Spinal cord (tissue), 10 donors: ENCODE results near the gene SLC22A1. TPM values are rescaled to one million over a fixed set of nuclear protein-coding genes. Genes with fewer than 3 reads are reported as not detected.
A peak's percentile ranks its signal among the peaks of the same experiment; 100 is the strongest.
"Not testable (repeated sequence)": the region's sequence is repeated elsewhere in the genome, so short reads cannot be mapped to it uniquely, and the experiment has no call there.

Source experiments
- DNase-seq, 6 donors: peaks; one replicate each; pipeline versions ENCODE4 v3.0.0 to v3.0.0-alpha.2; 2013 to 2015; ENCODE audit warnings: low spot score in 6 of 6, low read depth in 4 of 6
- H3K27ac ChIP-seq: one replicate; pipeline ENCODE4 v1.5.1; 2013; ENCODE audit warnings: low read depth, low read length, control low read depth
- H3K27me3 ChIP-seq: one replicate; pipeline ENCODE4 v1.6.1; 2013; ENCODE audit warnings: low read length; ENCODE audit not compliant: control insufficient read depth, insufficient read depth
- H3K36me3 ChIP-seq: one replicate; pipeline ENCODE4 v1.6.1; 2013; ENCODE audit warnings: low read length; ENCODE audit not compliant: control insufficient read depth, insufficient read depth
- H3K4me1 ChIP-seq: one replicate; pipeline ENCODE4 v1.6.1; 2013; ENCODE audit warnings: low read length; ENCODE audit not compliant: control insufficient read depth, insufficient read depth
- H3K4me3 ChIP-seq: one replicate; pipeline ENCODE4 v1.5.1; 2013; ENCODE audit warnings: low read depth, low read length, control low read depth
- H3K9me3 ChIP-seq: one replicate; pipeline ENCODE4 v1.6.1; 2013; ENCODE audit warnings: low read length; ENCODE audit not compliant: control insufficient read depth, insufficient read depth
- WGBS: methylation state at CpG from one replicate; pipeline ENCODE4 v1.1.5; 2013; ENCODE audit warnings: missing lambda C conversion rate; ENCODE audit not compliant: insufficient coverage; 5-methylcytosine and 5-hydroxymethylcytosine counted together
- polyA plus RNA-seq, 2 donors: library from polyadenylated mRNA; unstranded; fragments of 120-200 nt; gene quantifications; one replicate each; pipeline ENCODE4 v1.2.1, GENCODE V29; 2013; ENCODE audit not compliant: insufficient read length in 2 of 2
- total RNA-seq, 2 donors: library from RNA; depleted of rRNA in 1 of 2; stranded (reverse); fragments of 120-200 nt in 1 of 2; fragments of >200 nt in 1 of 2; gene quantifications; one replicate each; pipeline versions ENCODE4 v1.2.3 to v1.2.4, GENCODE V29; 2013 to 2014
- donor health status: healthy.

Gene SLC22A1
- total and polyA plus RNA-seq, 4 donors = 0.35 to 1.2 (median 0.59) TPM; not detected in 1

DNA sequence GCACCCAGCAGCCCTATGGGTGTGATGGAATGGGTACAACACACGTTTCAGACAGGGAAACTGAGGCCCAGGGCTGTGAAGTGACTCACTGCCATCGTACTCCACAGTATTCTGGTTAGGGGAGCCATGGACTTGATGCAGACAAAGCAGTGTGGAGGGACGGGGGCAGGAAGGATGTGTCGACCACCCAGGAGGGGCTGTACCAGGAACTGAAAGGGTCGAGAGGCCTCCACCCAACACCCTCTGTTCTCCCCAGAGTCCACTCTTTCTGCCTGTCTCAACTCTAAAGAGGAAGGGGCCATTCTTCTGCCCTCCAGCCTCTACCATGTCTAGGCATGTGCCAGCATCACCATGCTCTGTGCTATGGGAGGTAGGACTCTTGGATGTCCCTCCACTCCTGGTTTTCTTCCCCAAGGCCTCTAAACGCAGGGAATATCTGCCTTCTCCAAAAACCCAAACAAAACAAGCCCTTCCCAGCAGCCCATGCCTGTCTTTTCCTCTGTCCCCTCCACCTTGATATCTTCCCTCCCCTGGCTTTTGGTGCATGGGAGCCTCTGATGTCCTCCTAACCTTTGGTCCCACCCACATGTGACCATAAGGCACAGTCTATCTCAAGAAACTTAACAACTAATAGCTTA is 7.4 kb downstream of the SLC22A1 start:
- no peaks in the 10 kb centered on the region for H3K4me1 ChIP-seq
- no peak for DNase-seq
- no peak overlapping the region for H3K4me3 ChIP-seq
- no peaks in the 10 kb centered on the region for H3K9me3 ChIP-seq
- H3K27ac ChIP-seq = no peak overlapping the region
- H3K36me3 ChIP-seq = peaks cover 3% of the 10 kb centered on the region
- no peaks in the 10 kb centered on the region for H3K27me3 ChIP-seq
- WGBS = 80% methylated on average over 2 of the region's 6 CpGs

DNA sequence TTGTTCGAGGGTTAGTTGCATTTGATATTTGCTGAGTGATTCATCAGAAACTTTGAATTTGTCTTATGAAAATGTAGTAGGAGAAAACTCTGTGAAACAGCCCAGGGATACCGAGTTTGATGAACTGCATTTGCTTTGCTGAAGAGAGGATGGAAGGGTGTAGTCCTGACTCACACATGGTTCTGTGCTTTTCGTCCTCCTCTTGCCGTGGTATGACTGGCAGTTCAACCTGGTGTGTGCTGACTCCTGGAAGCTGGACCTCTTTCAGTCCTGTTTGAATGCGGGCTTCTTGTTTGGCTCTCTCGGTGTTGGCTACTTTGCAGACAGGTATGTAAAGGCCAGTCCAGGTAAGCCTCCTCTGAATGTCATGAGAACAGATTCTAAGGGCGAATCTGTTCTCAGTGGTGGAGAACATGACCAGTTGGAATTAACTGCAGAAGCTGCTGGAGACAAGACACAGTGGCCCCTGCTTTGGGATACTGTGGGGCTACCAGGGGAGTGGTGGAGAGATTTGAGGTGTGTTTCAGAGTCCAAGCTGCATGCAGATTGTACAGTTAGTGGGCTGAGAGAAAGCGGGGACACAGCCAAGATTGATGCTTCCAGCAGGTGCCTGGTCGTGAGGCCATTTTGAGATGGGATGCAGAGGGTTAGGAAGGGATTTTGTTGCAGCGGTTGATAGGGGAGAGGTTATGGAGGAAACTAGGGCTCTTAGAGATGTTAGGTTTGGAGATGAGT is 8.4 kb downstream of the SLC22A1 start:
- peaks cover 5% of the 10 kb centered on the region for H3K36me3 ChIP-seq
- no peak overlapping the region for H3K27ac ChIP-seq
- H3K4me1 ChIP-seq = no peaks in the 10 kb centered on the region
- WGBS = 97% methylated on average over 10 of the region's 10 CpGs
- H3K27me3 ChIP-seq = no peaks in the 10 kb centered on the region
- DNase-seq = no peak
- H3K9me3 ChIP-seq = no peaks in the 10 kb centered on the region
- no peak overlapping the region for H3K4me3 ChIP-seq

DNA sequence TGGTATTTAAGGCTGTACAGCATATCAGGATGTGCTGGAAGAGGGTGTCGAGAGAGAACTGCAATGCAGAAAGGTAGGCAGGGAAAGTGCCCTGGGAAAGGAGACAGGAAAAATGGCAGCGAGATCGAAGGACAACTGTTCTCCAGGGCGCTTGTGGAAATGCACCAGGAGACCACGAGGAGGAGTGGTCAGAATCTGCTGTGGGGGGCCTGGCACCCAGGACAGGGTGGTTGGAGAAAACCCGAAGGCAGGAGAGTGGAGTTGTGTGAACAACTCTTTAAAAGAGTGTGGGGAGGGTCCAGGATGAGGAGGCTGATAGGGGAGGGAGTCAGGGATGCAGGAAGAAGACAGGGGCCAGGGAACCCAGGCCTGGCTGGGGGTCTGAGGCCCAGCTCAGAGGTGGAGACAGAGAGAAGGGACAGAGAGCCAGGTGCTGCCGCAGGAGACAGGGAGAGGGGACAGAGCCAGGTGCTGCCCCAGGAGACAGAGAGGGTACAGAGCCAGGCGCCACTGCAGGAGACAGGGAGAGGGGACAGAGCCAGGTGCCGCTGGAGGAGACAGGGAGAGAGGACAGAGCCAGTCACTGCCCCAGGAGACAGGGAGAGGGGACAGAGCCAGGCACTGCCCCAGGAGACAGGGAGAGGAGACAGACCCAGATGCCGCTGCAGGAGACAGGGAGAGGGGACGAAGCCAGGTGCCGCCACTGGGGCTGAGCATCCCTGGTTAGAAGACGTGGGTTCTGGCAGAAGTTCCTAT is 9.3 kb downstream of the SLC22A1 start:
- no peaks in the 10 kb centered on the region for H3K9me3 ChIP-seq
- WGBS = 90% methylated on average over 13 of the region's 13 CpGs

DNA sequence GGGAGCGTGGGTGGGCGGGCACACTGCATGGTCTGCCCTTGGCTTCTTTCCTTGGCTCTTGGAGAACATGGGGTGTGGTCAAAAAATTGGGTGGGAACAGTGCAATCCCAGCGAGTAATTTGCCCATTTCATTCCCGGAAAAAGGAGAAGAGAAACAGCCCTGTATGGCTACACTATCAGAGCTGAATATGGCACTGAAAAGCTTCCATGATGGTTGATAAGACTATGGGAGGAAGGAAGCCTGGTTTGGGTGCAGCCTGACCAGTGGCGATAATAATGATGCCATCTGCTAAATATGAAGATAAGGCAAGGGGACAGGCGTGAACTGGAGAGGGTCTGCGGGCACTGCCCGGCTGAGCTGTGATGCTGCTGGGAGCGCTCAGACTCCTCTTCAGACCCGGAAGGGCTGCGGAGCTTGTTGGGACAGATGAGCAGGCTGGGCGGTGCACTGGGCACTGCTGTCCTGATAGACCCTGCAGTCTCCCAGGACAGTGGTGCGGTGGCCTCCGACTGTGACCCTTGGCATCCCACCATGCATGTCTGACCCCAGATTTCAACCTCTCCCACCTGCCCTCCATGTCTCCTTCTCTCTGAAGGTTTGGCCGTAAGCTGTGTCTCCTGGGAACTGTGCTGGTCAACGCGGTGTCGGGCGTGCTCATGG is 10.2 kb downstream of the SLC22A1 start:
- no peak overlapping the region for H3K4me3 ChIP-seq
- 95% methylated on average over 19 of the region's 19 CpGs for WGBS
- H3K4me1 ChIP-seq = peaks cover 4% of the 10 kb centered on the region
- H3K9me3 ChIP-seq = no peaks in the 10 kb centered on the region
- no peak for DNase-seq
- no peak overlapping the region for H3K27ac ChIP-seq
- H3K27me3 ChIP-seq = no peaks in the 10 kb centered on the region
- H3K36me3 ChIP-seq = peaks cover 5% of the 10 kb centered on the region

More for the DNA sequence above, 9.3 kb downstream of the SLC22A1 start:
- H3K4me3 ChIP-seq = no peak overlapping the region
- H3K36me3 ChIP-seq = peaks cover 5% of the 10 kb centered on the region
- no peak for DNase-seq
- H3K27ac ChIP-seq = no peak overlapping the region
- H3K4me1 ChIP-seq = peaks cover 2% of the 10 kb centered on the region
- H3K27me3 ChIP-seq = no peaks in the 10 kb centered on the region

DNA sequence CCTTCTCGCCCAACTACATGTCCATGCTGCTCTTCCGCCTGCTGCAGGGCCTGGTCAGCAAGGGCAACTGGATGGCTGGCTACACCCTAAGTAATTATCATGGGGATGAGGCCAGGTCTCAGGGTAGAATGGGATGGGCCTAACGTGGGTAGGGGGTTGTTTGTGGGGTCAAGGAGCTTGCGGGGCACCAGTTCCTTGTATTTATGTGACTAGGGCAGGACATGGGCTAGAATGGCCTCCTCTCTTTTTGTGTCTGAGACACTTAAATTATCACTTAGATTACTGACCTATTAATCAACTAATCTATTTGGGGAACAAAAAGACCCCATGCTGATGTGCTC is 10.7 kb downstream of the SLC22A1 start:
- H3K4me1 ChIP-seq = peaks cover 8% of the 10 kb centered on the region
- 71% methylated on average over 3 of the region's 4 CpGs for WGBS
- no peak for DNase-seq

DNA sequence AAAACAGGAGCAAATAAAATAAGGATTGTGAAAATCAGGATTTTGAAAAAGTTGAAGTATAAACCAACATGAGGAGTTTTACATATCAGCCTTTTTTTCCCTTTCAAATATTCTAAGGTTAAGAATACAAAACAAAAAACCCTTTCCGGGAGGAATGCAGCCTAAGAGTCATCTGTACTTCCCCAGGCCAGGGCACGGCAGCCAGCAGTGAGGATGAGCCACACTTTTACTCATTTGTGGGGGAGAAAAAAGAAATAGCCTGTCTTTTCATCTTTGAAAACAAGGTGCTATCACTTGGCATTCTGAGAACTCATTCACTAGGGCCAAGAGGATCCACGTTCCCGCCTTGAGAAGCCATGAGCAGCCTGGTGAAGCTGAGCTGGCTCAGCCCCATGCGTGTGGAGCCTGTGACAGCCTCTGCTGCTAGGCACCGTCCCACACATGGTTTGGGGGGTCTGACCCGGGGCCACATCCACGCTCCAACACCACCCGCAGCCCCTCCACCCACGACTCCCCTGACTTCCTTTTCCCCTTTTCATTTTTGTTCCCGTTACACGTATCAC is 11.2 kb downstream of the SLC22A1 start:
- H3K9me3 ChIP-seq = no peaks in the 10 kb centered on the region
- H3K27me3 ChIP-seq = no peaks in the 10 kb centered on the region
- H3K4me3 ChIP-seq = no peak overlapping the region
- H3K27ac ChIP-seq = no peak overlapping the region
- H3K4me1 ChIP-seq = peaks cover 14% of the 10 kb centered on the region
- peaks cover 5% of the 10 kb centered on the region for H3K36me3 ChIP-seq
- 67% methylated on average over 11 of the region's 12 CpGs for WGBS
- DNase-seq = no peak

More for the DNA sequence above, 10.7 kb downstream of the SLC22A1 start:
- Histone ChIP-seq H3K27me3 (no peaks in the 10 kb centered on the region), H3K9me3 (no peaks in the 10 kb centered on the region), H3K4me3 (no peak overlapping the region), H3K36me3 (peaks cover 5% of the 10 kb centered on the region), H3K27ac (no peak overlapping the region)

DNA sequence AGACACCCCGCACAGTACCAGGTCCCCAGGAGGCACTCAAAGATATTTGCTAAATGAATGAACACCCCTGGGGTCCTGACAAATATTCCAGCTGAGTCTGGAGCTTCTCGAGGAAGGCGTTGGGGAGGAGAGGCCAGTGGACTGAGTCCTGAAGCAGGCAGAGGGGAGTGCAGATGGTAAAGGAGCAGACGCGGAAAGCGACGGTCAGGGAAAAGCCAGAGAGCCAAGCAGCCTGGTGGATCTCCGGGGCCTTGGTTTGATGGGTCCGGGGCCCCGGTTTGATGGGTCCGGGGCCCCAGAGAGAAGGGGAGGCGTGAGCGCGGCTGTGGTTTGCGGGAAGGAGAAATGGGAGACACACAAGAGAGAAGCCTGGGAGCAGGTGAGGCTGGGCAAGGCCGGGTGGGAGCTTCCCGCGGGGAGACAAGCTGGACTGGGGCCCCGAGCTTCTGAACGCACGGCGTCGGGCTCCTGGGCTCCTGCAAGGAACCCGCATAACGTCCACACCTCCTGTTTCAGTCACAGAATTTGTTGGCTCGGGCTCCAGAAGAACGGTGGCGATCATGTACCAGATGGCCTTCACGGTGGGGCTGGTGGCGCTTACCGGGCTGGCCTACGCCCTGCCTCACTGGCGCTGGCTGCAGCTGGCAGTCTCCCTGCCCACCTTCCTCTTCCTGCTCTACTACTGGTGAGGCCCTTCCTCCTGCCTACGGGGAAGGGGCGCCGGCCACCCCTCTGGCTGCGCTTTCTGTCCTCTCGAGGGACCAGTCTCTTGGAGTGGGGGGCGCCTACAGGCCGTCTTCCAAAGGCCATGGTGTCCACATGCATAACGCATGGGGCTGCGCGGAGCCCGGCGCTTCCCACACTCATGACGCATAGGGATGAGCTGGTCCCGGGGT is 12.1 kb downstream of the SLC22A1 start:
- H3K36me3 ChIP-seq = peaks cover 5% of the 10 kb centered on the region
- no peaks in the 10 kb centered on the region for H3K27me3 ChIP-seq
- WGBS = 89% methylated on average over 47 of the region's 47 CpGs

DNA sequence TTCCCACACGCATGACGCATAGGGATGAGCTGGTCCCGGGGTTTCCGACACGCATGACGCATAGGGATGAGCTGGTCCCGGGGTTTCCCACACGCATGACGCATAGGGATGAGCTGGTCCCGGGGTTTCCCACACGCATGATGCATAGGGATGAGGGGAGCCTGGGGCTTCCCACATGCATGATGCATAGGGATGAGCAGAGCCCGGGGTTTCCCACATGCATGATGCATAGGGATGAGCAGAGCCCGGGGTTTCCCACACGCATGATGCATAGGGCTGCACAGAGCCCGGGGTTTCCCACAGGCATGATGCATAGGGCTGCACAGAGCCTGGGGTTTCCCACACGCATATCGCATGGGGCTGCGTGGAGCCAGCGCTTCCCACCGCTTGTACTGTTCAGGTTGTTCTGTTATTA is 12.7 kb downstream of the SLC22A1 start:
- H3K4me3 ChIP-seq, H3K9me3 ChIP-seq, DNase-seq, H3K27me3 ChIP-seq, H3K36me3 ChIP-seq, H3K27ac ChIP-seq: not testable (repeated sequence)
- peaks cover 15% of the 10 kb centered on the region for H3K4me1 ChIP-seq
- 97% methylated on average over 20 of the region's 20 CpGs for WGBS

More for the DNA sequence above, 12.1 kb downstream of the SLC22A1 start:
- Histone ChIP-seq H3K4me1 (peaks cover 15% of the 10 kb centered on the region), H3K27ac (no peak overlapping the region), H3K4me3 (no peak overlapping the region), H3K9me3 (no peaks in the 10 kb centered on the region)
- DNase-seq = peak in 1 of 6 donors; percentile 9
